MM.1S (cell line): Measurements from ENCODE around the gene C2CD2L.

Experiments used
- DNase-seq: peaks from one replicate; pipeline ENCODE4 v3.0.0-alpha.2; 2015
- H2AFZ ChIP-seq: fragments of 300-600 bp; sonication (generic); 2 replicates; pipeline ENCODE4 v1.6.0; 2016; ENCODE audit warnings: antibody characterized with exemption, low read length
- H3F3A ChIP-seq: fragments of 300-600 bp; sonication (generic); 2 replicates; pipeline ENCODE4 v1.6.1; 2016; ENCODE audit warnings: mild to moderate bottlenecking, antibody characterized with exemption, low read length, moderate library complexity, mixed read lengths; ENCODE audit not compliant: insufficient read depth
- H3K27ac ChIP-seq: fragments of 300-600 bp; sonication (generic); 2 replicates; pipeline ENCODE4 v1.5.1; 2016; ENCODE audit warnings: mild to moderate bottlenecking, low read length
- H3K27me3 ChIP-seq: fragments of 300-600 bp; sonication (generic); replicated peaks from 2 replicates; pipeline ENCODE4 v1.6.0; 2016; ENCODE audit warnings: low read length; ENCODE audit not compliant: insufficient read depth
- H3K36me3 ChIP-seq: fragments of 300-600 bp; sonication (generic); replicated peaks from 2 replicates; pipeline ENCODE4 v1.6.1; 2016; ENCODE audit warnings: mild to moderate bottlenecking, low read length, mixed read lengths; ENCODE audit not compliant: insufficient read depth
- H3K4me1 ChIP-seq: fragments of 300-600 bp; sonication (generic); 2 replicates; pipeline ENCODE4 v1.6.1; 2016; ENCODE audit warnings: low read length, mixed read lengths
- H3K4me2 ChIP-seq: fragments of 300-600 bp; sonication (generic); 2 replicates; pipeline ENCODE4 v1.6.0; 2016; ENCODE audit warnings: low read depth, low read length
- H3K4me3 ChIP-seq: fragments of 300-600 bp; sonication (generic); 2 replicates; pipeline ENCODE4 v1.5.1; 2016; ENCODE audit warnings: low read length, mixed read lengths
- H3K79me2 ChIP-seq: fragments of 300-600 bp; sonication (generic); 2 replicates; pipeline ENCODE4 v1.6.1; 2016; ENCODE audit warnings: mixed run types, low read length, mixed read lengths
- H3K9ac ChIP-seq: fragments of 300-600 bp; sonication (generic); 2 replicates; pipeline ENCODE4 v1.6.1; 2016; ENCODE audit warnings: low read length, mixed read lengths
- H3K9me2 ChIP-seq: fragments of 300-600 bp; sonication (generic); replicated peaks from 2 replicates; pipeline ENCODE4 v1.6.1; 2016; ENCODE audit warnings: mild to moderate bottlenecking, low read length, mixed read lengths; ENCODE audit not compliant: insufficient read depth
- H3K9me3 ChIP-seq: fragments of 300-600 bp; sonication (generic); replicated peaks from 2 replicates; pipeline ENCODE4 v1.6.1; 2016; ENCODE audit warnings: mild to moderate bottlenecking, low read length, mixed read lengths; ENCODE audit not compliant: insufficient read depth
- H4K20me1 ChIP-seq: fragments of 300-600 bp; sonication (generic); 2 replicates; pipeline ENCODE4 v1.6.1; 2016; ENCODE audit warnings: mild to moderate bottlenecking, low read length, moderate library complexity, mixed read lengths; ENCODE audit not compliant: insufficient read depth
- CTCF ChIP-seq: fragments of 300-600 bp; sonication (generic); IDR thresholded peaks from 2 replicates; pipeline ENCODE4 v1.5.1; 2016; ENCODE audit warnings: antibody characterized with exemption, low read length, mixed read lengths
- EZH2 ChIP-seq: fragments of 300-600 bp; sonication (generic); optimal IDR thresholded peaks from 2 replicates; pipeline ENCODE3; 2017; ENCODE audit warnings: low read depth, mild to moderate bottlenecking, antibody characterized with exemption, low read length, mixed read lengths
- EZH2phosphoT487 ChIP-seq: fragments of 300-600 bp; sonication (generic); IDR thresholded peaks from 2 replicates; pipeline ENCODE4 v1.6.1; 2018; ENCODE audit warnings: antibody characterized with exemption, low read length

Gene C2CD2L

GRCh38 chr11:119115484-119116234, 8.5 kb downstream of the C2CD2L start:
- Histone ChIP-seq H3K9ac (no peak overlapping the region), H3K27ac (no peak overlapping the region)

GRCh38 chr11:119116235-119116594, 9.1 kb downstream of the C2CD2L start:
- H3K9me2 ChIP-seq, result no peaks in the 10 kb centered on the region
- no peak overlapping the region for H3K9ac ChIP-seq
- H3K79me2 ChIP-seq, result no peaks in the 10 kb centered on the region
- peaks cover 6% of the 10 kb centered on the region; the same call in 1 of the 2 replicates for H3K4me1 ChIP-seq
- no peak overlapping the region for H3K4me3 ChIP-seq
- no peaks in the 10 kb centered on the region for H4K20me1 ChIP-seq
- TF ChIP-seq EZH2phosphoT487, result no peak
- no peak overlapping the region for H3K27ac ChIP-seq
- no peaks in the 10 kb centered on the region for H3K27me3 ChIP-seq
- H3K9me3 ChIP-seq, result no peaks in the 10 kb centered on the region
- no peak for DNase-seq
- no peak overlapping the region for H2AFZ ChIP-seq
- no peak overlapping the region for H3K4me2 ChIP-seq
- H3F3A ChIP-seq, result peaks cover 12% of the 10 kb centered on the region; the same call in 1 of the 2 replicates
- H3K36me3 ChIP-seq, result peaks cover 9% of the 10 kb centered on the region; the same call in 1 of the 2 replicates

More at GRCh38 chr11:119115484-119116234, 8.5 kb downstream of the C2CD2L start:
- DNase-seq, result no peak
- H3K9me3 ChIP-seq, result no peaks in the 10 kb centered on the region
- H3K79me2 ChIP-seq, result peaks cover 4% of the 10 kb centered on the region; the same call in 1 of the 2 replicates
- H3K9me2 ChIP-seq, result no peaks in the 10 kb centered on the region
- no peak overlapping the region for H2AFZ ChIP-seq
- no peak overlapping the region for H3K4me2 ChIP-seq
- no peak overlapping the region for H3K4me3 ChIP-seq
- no peaks in the 10 kb centered on the region for H3K27me3 ChIP-seq
- peaks cover 5% of the 10 kb centered on the region; the same call in 1 of the 2 replicates for H3K4me1 ChIP-seq
- no peak for TF ChIP-seq CTCF
- no peak for TF ChIP-seq EZH2phosphoT487
- TF ChIP-seq EZH2, result no peak
- H4K20me1 ChIP-seq, result no peaks in the 10 kb centered on the region
- H3K36me3 ChIP-seq, result peaks cover 9% of the 10 kb centered on the region; the same call in 1 of the 2 replicates
- peaks cover 10% of the 10 kb centered on the region; the same call in 1 of the 2 replicates for H3F3A ChIP-seq

DNA sequence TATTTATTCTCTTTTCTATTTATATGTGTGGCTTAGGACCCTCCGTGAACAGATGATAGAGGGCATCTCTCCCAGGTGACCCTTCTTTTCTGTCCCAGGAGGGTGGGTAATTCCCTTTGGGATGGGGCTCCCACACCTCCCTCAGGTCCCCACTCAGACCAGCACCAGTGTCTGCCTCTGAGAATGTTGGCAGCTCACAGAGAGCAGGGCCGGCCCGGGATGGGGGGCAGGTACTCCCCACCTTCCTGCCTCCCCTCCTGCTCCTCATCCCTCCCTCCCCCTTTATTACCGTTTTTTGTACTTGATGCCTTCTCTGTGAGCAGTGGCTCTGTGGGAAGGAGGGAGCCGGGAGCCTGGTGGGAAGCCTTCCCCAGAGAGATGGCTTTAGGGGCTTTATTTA, 9.5 kb downstream of the C2CD2L start:
- Histone ChIP-seq H3K9ac (no peak overlapping the region), H3K27ac (no peak overlapping the region), H3K27me3 (no peaks in the 10 kb centered on the region), H4K20me1 (no peaks in the 10 kb centered on the region), H3F3A (peaks cover 12% of the 10 kb centered on the region; the same call in 1 of the 2 replicates), H3K4me1 (peaks cover 6% of the 10 kb centered on the region; the same call in 1 of the 2 replicates), H3K9me3 (no peaks in the 10 kb centered on the region), H3K4me3 (no peak overlapping the region), H3K36me3 (peaks cover 7% of the 10 kb centered on the region; the same call in 1 of the 2 replicates), H2AFZ (no peak overlapping the region), H3K9me2 (no peaks in the 10 kb centered on the region), H3K4me2 (no peak overlapping the region), H3K79me2 (peaks cover 2% of the 10 kb centered on the region)
- DNase-seq, result no peak
- TF ChIP-seq CTCF, result no peak
- no peak for TF ChIP-seq EZH2
- TF ChIP-seq EZH2phosphoT487, result no peak
